Thoracic aorta (tissue), 2 donors: ENCODE measurements around the gene CNGA3. TPM values are rescaled to one million over a fixed set of nuclear protein-coding genes. Genes with fewer than 3 reads are reported as not detected.

Experiments used
- ATAC-seq: fragments of 150-250 bp; one replicate; pipeline ENCODE4 v1.8.0; 2017; ENCODE audit warnings: low read depth; ENCODE audit not compliant: insufficient number of reproducible peaks, low FRiP score
- DNase-seq: peaks from one replicate; pipeline ENCODE4 v3.0.0-alpha.2; 2020; ENCODE audit warnings: low spot score
- H3K27ac ChIP-seq, 2 donors: fragments of 200-600 bp; sonication (generic); 1 replicate in 1 of 2; 2 replicates in 1 of 2; pipeline ENCODE4 v1.5.1; 2016; ENCODE audit warnings: mild to moderate bottlenecking in 2 of 2, moderate library complexity in 2 of 2
- H3K27me3 ChIP-seq: fragments of 200-600 bp; sonication (generic); replicated peaks from 2 replicates; pipeline ENCODE4 v1.6.0; 2016; ENCODE audit warnings: mild to moderate bottlenecking; ENCODE audit not compliant: insufficient read depth
- H3K36me3 ChIP-seq: fragments of 200-600 bp; sonication (generic); one replicate; pipeline ENCODE4 v1.5.1; 2016
- H3K4me1 ChIP-seq, 2 donors: fragments of 200-600 bp; sonication (generic); 1 replicate in 1 of 2; 2 replicates in 1 of 2; pipeline versions ENCODE4 v1.5.1 to v1.6.0; 2016; ENCODE audit warnings: low read depth in 2 of 2, mild to moderate bottlenecking in 1 of 2; ENCODE audit not compliant: control insufficient read depth in 1 of 2
- H3K4me3 ChIP-seq: fragments of 200-600 bp; sonication (generic); 2 replicates; pipeline ENCODE4 v1.5.1; 2016; ENCODE audit warnings: mild to moderate bottlenecking
- H3K9me3 ChIP-seq: fragments of 200-600 bp; sonication (generic); 2 replicates; pipeline ENCODE4 v1.5.1; 2016
- CTCF ChIP-seq: fragments of 200-600 bp; sonication (generic); IDR thresholded peaks from one replicate; pipeline ENCODE4 v1.5.1; 2019; ENCODE audit warnings: antibody characterized with exemption
- total RNA-seq, 2 donors: library from RNA; depleted of rRNA; stranded (reverse); fragments of >200 nt; gene quantifications; one replicate each; pipeline versions ENCODE4 v1.1.0 to v1.2.3, GENCODE V29; 2016

Gene CNGA3
- total RNA-seq, 2 donors from 2014 or later, result not detected

GRCh38 chr2:98355881-98356280 lies 9.6 kb downstream of the CNGA3 start:
- no peak for DNase-seq
- H3K36me3 ChIP-seq, result no peaks in the 10 kb centered on the region
- no peaks in the 10 kb centered on the region for H3K4me1 ChIP-seq
- no peak for TF ChIP-seq CTCF
- H3K27ac ChIP-seq, result no peak overlapping the region
- no peaks in the 10 kb centered on the region for H3K9me3 ChIP-seq
- no peak for ATAC-seq
- no peak overlapping the region for H3K4me3 ChIP-seq
- no peaks in the 10 kb centered on the region for H3K27me3 ChIP-seq

- H3K9me3 ChIP-seq, result no peaks in the 10 kb centered on the region
- no peak for DNase-seq
- no peaks in the 10 kb centered on the region for H3K36me3 ChIP-seq
- H3K27me3 ChIP-seq, result no peaks in the 10 kb centered on the region
- no peak for TF ChIP-seq CTCF
- no peaks in the 10 kb centered on the region for H3K4me1 ChIP-seq
- no peak overlapping the region for H3K4me3 ChIP-seq
- ATAC-seq, result no peak
- H3K27ac ChIP-seq, result no peak overlapping the region
Measured at GRCh38 chr2:98356729-98357128, 10.5 kb downstream of the CNGA3 start.

DNA sequence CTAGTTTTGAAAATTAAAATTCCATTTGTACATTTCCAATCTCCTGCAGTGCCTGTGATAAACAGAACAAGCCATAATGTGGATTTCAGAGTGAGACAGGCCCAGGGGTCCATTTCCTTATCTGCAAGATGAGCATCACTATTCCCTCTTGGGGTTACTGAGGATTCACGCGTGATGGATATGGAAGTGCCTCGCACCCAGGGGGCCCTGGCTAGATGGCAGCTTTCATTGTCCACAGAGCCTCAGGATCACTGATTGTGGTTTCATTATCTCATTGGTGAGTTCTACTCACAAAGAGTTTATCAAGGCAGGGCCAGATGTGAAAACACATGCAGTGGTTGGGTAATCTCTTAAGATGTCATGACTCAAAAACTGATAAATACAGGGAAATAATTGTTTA lies 11.6 kb downstream of the CNGA3 start:
- H3K9me3 ChIP-seq, result no peaks in the 10 kb centered on the region
- H3K27ac ChIP-seq, result no peak overlapping the region
- H3K27me3 ChIP-seq, result no peaks in the 10 kb centered on the region
- DNase-seq (no peak), ATAC-seq (no peak)
- H3K36me3 ChIP-seq, result no peaks in the 10 kb centered on the region
- no peak overlapping the region for H3K4me3 ChIP-seq
- no peaks in the 10 kb centered on the region for H3K4me1 ChIP-seq
- no peak for TF ChIP-seq CTCF

- Histone ChIP-seq H3K4me1 (no peaks in the 10 kb centered on the region), H3K36me3 (no peaks in the 10 kb centered on the region), H3K4me3 (no peak overlapping the region), H3K9me3 (no peaks in the 10 kb centered on the region), H3K27me3 (no peaks in the 10 kb centered on the region), H3K27ac (no peak overlapping the region)
- no peak for TF ChIP-seq CTCF
- ATAC-seq (no peak), DNase-seq (no peak)
Measured at GRCh38 chr2:98359986-98360385, 13.7 kb downstream of the CNGA3 start.

DNA sequence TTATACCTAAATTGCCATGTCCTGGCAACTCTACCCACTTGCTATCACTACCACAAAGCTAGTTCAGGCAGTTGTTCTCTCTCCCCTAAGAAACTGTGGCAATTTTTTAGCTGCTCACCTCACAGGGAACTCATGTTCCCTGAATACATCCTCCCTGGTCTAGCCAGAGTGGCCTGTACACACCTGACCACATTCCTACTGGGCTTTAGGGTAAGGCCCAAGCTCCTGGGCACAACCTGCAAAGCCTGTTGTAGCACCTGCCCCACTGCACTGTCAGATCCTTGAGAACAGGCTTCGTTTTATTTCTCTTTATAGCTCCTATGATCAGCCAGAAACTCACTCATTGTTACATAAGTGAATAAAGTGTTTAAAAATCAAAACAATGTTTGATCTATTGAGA lies 21.5 kb downstream of the CNGA3 start:
- H3K27ac ChIP-seq, result no peak overlapping the region
- H3K36me3 ChIP-seq, result no peaks in the 10 kb centered on the region
- peaks cover 7% of the 10 kb centered on the region for H3K9me3 ChIP-seq
- H3K4me1 ChIP-seq, result peaks cover 0 to 2% of the 10 kb centered on the region in 2 donors
- DNase-seq (no peak), ATAC-seq (no peak)
- TF ChIP-seq CTCF, result no peak
- no peaks in the 10 kb centered on the region for H3K27me3 ChIP-seq
- H3K4me3 ChIP-seq, result no peak overlapping the region
